ENCODE measurements around the gene SLC23A2. TPM values are rescaled to one million over a fixed set of nuclear protein-coding genes. Genes with fewer than 3 reads are reported as not detected.

SLC23A2 gene
- polyA plus RNA-seq, 1 donor from 2014 or later = 38.3 TPM

GRCh38 chr20:4873396-4873795 is 127.9 kb downstream of the SLC23A2 start:
- Histone ChIP-seq H2AFZ (ENCODE audit: low read depth, low read length) (no peak overlapping the region), H3K36me3 (ENCODE audit: insufficient read depth, low read length) (peaks cover 4% of the 10 kb centered on the region), H3K27ac (ENCODE audit: low read length) (no peak overlapping the region), H3K9ac (ENCODE audit: low read length) (no peak overlapping the region), H3K79me2 (replicated peaks; ENCODE audit: insufficient read depth, low read length) (no peaks in the 10 kb centered on the region), H3K4me3 (ENCODE audit: low read length) (no peak overlapping the region), H3K9me3 (ENCODE audit: low read length) (no peaks in the 10 kb centered on the region), H4K20me1 (ENCODE audit: insufficient read depth) (no peaks in the 10 kb centered on the region), H3K27me3 (ENCODE audit: insufficient read depth, low read depth, low read length) (no peaks in the 10 kb centered on the region), H3K9me2 (ENCODE audit: insufficient read depth, low read length) (no peaks in the 10 kb centered on the region), H3K4me2 (ENCODE audit: low read length) (no peak overlapping the region), H3F3A (ENCODE audit: insufficient read depth, low read length, poor library complexity, severe bottlenecking) (no peaks in the 10 kb centered on the region)
- TF ChIP-seq TAF1 (IDR thresholded peaks at IDR 0.05; ENCODE audit: low read depth) (no peak), REST (IDR thresholded peaks at IDR 0.05; ENCODE audit: borderline replicate concordance) (no peak), MXI1 (conservative IDR thresholded peaks at IDR 0.05; ENCODE audit: poor library complexity, severe bottlenecking) (no peak), EZH2 (IDR thresholded peaks at IDR 0.05; ENCODE audit: borderline replicate concordance, insufficient read depth, low read length, poor library complexity, severe bottlenecking) (no peak), POLR2AphosphoS5 (IDR thresholded peaks at IDR 0.05) (no peak), RAD21 (conservative IDR thresholded peaks at IDR 0.05) (no peak), CTCF (IDR thresholded peaks at IDR 0.05; ENCODE audit: poor library complexity, severe bottlenecking) (no peak)

GRCh38 chr20:4871486-4871885 is 129.8 kb downstream of the SLC23A2 start:
- H3K36me3 ChIP-seq (ENCODE audit: insufficient read depth, low read length) = peaks cover 4% of the 10 kb centered on the region

More at GRCh38 chr20:4871486-4871885, 129.8 kb downstream of the SLC23A2 start:
- Histone ChIP-seq H3K79me2 (replicated peaks; ENCODE audit: insufficient read depth, low read length) (no peaks in the 10 kb centered on the region), H3K4me2 (ENCODE audit: low read length) (no peak overlapping the region), H3F3A (ENCODE audit: insufficient read depth, low read length, poor library complexity, severe bottlenecking) (no peaks in the 10 kb centered on the region), H3K9me2 (ENCODE audit: insufficient read depth, low read length) (no peaks in the 10 kb centered on the region), H4K20me1 (ENCODE audit: insufficient read depth) (no peaks in the 10 kb centered on the region), H3K9me3 (ENCODE audit: low read length) (no peaks in the 10 kb centered on the region), H3K27ac (ENCODE audit: low read length) (no peak overlapping the region), H3K9ac (ENCODE audit: low read length) (no peak overlapping the region), H3K4me3 (ENCODE audit: low read length) (no peak overlapping the region), H3K27me3 (ENCODE audit: insufficient read depth, low read depth, low read length) (no peaks in the 10 kb centered on the region), H2AFZ (ENCODE audit: low read depth, low read length) (no peak overlapping the region)
- no peak for TF ChIP-seq MXI1 (conservative IDR thresholded peaks at IDR 0.05; ENCODE audit: poor library complexity, severe bottlenecking)
- no peak for TF ChIP-seq RAD21 (conservative IDR thresholded peaks at IDR 0.05)
- TF ChIP-seq CTCF (IDR thresholded peaks at IDR 0.05; ENCODE audit: poor library complexity, severe bottlenecking) = no peak
- no peak for TF ChIP-seq REST (IDR thresholded peaks at IDR 0.05; ENCODE audit: borderline replicate concordance)
- TF ChIP-seq EP300 (conservative IDR thresholded peaks at IDR 0.05; ENCODE audit: poor library complexity, severe bottlenecking) = no peak

Measured in neural cell (in vitro differentiated cells).